Tibial nerve (tissue), 4 donors: ENCODE data around the gene RASAL1. TPM values are rescaled to one million over a fixed set of nuclear protein-coding genes. Genes with fewer than 3 reads are reported as not detected.

ENCODE experiments used
- DNase-seq, 2 donors: peaks; one replicate each; pipeline ENCODE4 v3.0.0-alpha.2; 2019; ENCODE audit warnings: low spot score in 2 of 2
- H3K27ac ChIP-seq, 4 donors: fragments of 200-600 bp; sonication (generic) in 3 of 4; one replicate each; pipeline ENCODE4 v1.5.1; 2017 to 2019; ENCODE audit warnings: mild to moderate bottlenecking in 1 of 4
- H3K27me3 ChIP-seq, 2 donors: fragments of 200-600 bp; sonication (generic) in 1 of 2; one replicate each; pipeline versions ENCODE4 v1.5.1 to v1.6.0; 2017 to 2019
- H3K36me3 ChIP-seq, 3 donors: fragments of 200-600 bp; sonication (generic); one replicate each; pipeline ENCODE4 v1.5.1; 2018 to 2019
- H3K4me1 ChIP-seq, 4 donors: fragments of 200-600 bp; sonication (generic) in 3 of 4; one replicate each; pipeline ENCODE4 v1.5.1; 2017 to 2019
- H3K4me3 ChIP-seq, 4 donors: fragments of 200-600 bp; sonication (generic) in 3 of 4; one replicate each; pipeline ENCODE4 v1.5.1; 2017 to 2019; ENCODE audit warnings: mild to moderate bottlenecking in 1 of 4, moderate library complexity in 1 of 4
- H3K9me3 ChIP-seq, 4 donors: fragments of 200-600 bp; sonication (generic) in 3 of 4; one replicate each; pipeline ENCODE4 v1.5.1; 2017 to 2019
- EP300 ChIP-seq, 2 donors: sonication (generic); formaldehyde crosslinking; IDR thresholded peaks; one replicate each; pipeline ENCODE4 v1.6.1; 2017; ENCODE audit warnings: antibody characterized with exemption in 2 of 2, mild to moderate bottlenecking in 1 of 2
- POLR2A ChIP-seq, 2 donors: fragments of 450-650 bp; IDR thresholded peaks; one replicate each; pipeline ENCODE4 v1.6.1; 2017; ENCODE audit warnings: antibody characterized with exemption in 2 of 2, mild to moderate bottlenecking in 2 of 2, moderate library complexity in 2 of 2
- WGBS, 2 donors: methylation state at CpG; one replicate each; pipeline ENCODE4 v1.1.5; 2018; 5-methylcytosine and 5-hydroxymethylcytosine counted together
- total RNA-seq, 4 donors: library from RNA; depleted of rRNA; stranded (reverse); fragments of >200 nt; gene quantifications; one replicate each; pipeline ENCODE4 v1.1.0, GENCODE V29; 2016
- TF ChIP-seq, protein P1 (sequence below), 5 experiments: fragments of 200-600 bp in 3 of 5; fragments of 450-650 bp in 2 of 5; sonication (generic) in 3 of 5; IDR thresholded peaks; one replicate each; pipeline ENCODE4 v1.5.1; 2016 to 2019; ENCODE audit warnings: antibody characterized with exemption in 5 of 5, mild to moderate bottlenecking in 3 of 5, moderate library complexity in 2 of 5

The RASAL1 gene
- total RNA-seq, 4 donors from 2014 or later, result 0.87 to 5.2 (median 3.3) TPM

DNA sequence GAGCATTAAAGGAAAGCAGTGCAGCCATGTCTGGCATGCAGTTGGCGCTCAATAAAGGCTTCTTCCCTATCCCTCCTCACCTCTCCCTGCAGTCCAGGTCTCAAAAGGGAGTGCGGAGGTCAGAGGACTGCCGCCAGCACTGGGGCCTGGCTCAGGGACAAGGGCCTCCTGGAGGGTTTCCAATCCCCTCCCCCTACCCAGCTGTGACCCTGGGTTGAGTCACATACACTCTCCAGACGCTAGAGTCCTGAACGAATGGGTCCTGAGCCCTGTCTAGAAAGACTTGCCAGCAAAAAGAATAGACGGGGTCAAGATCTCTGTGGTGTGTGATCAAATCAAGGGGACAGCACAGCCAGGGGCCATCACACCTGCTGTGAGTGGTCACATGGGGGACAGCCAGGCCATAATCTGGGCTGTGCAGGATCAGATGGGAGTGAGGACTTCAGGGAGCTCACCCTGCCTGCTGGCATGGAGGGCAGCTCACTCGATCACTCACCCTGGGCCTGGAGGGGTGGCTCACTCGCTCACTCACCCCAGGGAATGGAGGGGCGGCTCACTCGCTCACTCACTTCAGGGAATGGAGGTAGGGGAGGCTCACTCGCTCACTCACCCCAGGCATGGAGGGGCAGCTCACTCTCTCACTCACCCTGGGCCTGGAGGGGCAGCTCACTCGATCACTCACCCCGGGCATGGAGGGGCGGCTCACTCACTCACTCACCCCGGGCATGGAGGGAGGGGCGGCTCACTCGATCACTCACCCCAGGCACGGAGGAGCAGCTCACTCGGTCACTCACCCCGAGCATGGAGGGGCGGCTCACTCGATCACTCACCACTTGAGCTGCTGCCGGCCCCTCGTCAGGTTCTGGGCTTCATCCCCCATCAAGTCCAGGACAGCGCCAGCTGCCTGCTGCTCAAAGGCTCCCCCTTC, 26.8 kb upstream of the RASAL1 start:
- no peaks in the 10 kb centered on the region for H3K4me1 ChIP-seq
- no peak for DNase-seq
- WGBS, 2 donors, result 84 to 89% methylated on average over 22 to 25 of the region's 25 CpGs
- H3K36me3 ChIP-seq, result peaks cover 2 to 100% (median 42%) of the 10 kb centered on the region in 3 donors
- no peak overlapping the region for H3K27ac ChIP-seq
- no peak overlapping the region for H3K4me3 ChIP-seq
- no peaks in the 10 kb centered on the region for H3K9me3 ChIP-seq
- TF ChIP-seq EP300 (IDR thresholded peaks at IDR 0.05), result no peak
- TF ChIP-seq, protein P1, sequence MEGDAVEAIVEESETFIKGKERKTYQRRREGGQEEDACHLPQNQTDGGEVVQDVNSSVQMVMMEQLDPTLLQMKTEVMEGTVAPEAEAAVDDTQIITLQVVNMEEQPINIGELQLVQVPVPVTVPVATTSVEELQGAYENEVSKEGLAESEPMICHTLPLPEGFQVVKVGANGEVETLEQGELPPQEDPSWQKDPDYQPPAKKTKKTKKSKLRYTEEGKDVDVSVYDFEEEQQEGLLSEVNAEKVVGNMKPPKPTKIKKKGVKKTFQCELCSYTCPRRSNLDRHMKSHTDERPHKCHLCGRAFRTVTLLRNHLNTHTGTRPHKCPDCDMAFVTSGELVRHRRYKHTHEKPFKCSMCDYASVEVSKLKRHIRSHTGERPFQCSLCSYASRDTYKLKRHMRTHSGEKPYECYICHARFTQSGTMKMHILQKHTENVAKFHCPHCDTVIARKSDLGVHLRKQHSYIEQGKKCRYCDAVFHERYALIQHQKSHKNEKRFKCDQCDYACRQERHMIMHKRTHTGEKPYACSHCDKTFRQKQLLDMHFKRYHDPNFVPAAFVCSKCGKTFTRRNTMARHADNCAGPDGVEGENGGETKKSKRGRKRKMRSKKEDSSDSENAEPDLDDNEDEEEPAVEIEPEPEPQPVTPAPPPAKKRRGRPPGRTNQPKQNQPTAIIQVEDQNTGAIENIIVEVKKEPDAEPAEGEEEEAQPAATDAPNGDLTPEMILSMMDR (IDR thresholded peaks at IDR 0.05), result no peak
- TF ChIP-seq POLR2A (IDR thresholded peaks at IDR 0.05), result no peak
- no peaks in the 10 kb centered on the region for H3K27me3 ChIP-seq

DNA sequence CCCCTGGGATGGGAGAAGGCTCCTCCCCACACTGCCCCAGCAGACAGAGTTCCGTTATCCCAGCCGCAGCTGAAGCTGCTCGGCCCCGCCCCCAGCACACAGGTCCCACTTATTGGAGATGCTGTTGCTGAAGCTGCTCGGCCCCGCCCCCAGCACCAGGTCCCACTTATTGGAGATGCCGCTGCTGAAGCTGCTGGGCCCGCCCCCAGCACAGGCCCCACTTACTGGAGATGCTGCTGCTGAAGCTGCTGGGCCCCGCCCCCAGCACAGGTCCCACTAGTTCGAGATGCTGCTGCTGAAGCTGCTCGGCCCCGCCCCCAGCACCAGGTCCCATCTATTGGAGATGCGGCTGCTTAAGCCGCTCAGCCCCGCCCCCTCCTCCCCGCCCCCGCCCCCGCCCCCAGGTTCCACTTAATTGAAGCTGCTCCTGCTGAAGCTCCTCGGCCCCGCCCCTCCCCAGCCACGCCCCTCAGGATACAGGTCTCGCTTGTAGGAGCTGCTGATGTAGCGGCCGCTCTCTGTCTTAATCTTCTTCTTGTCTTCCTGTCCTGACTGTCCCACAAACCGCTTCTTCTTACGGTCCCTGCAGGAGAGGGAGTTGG, 26.0 kb upstream of the RASAL1 start:
- TF ChIP-seq, protein P1 (IDR thresholded peaks at IDR 0.05), result no peak
- no peak for TF ChIP-seq POLR2A (IDR thresholded peaks at IDR 0.05)
- no peak for TF ChIP-seq EP300 (IDR thresholded peaks at IDR 0.05)
- Histone ChIP-seq H3K27me3 (no peaks in the 10 kb centered on the region), H3K4me1 (no peaks in the 10 kb centered on the region), H3K4me3 (no peak overlapping the region), H3K9me3 (no peaks in the 10 kb centered on the region), H3K27ac (no peak overlapping the region), H3K36me3 (peaks cover 2 to 94% (median 42%) of the 10 kb centered on the region in 3 donors)
- DNase-seq, result no peak
- WGBS, 2 donors, result 63 to 68% methylated on average over 19 to 26 of the region's 26 CpGs

DNA sequence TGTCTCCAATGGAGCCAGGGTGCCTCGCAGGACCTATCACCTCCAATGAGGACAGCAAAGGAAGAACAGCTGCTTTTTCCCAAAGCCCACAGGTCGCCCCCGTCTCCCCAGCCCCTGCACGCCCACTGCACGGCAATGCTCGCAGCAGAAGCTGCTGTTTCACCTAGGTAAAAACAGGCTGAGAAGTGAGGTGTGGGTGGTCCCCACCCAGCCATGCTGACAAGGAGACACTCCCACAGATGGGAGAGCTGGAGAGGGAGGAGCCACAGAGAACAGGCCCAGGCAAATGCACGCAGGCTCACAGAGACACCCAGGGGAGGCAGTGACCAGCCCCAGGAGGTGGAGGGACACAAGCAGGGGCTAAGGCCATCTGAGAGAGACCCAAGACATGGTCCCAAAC, 24.4 kb upstream of the RASAL1 start:
- H3K4me1 ChIP-seq, result peaks cover 0 to 6% (median 0%) of the 10 kb centered on the region in 4 donors
- no peaks in the 10 kb centered on the region for H3K9me3 ChIP-seq
- no peak overlapping the region for H3K27ac ChIP-seq
- H3K36me3 ChIP-seq, result peaks cover 2 to 78% (median 32%) of the 10 kb centered on the region in 3 donors
- no peak overlapping the region for H3K4me3 ChIP-seq
- TF ChIP-seq POLR2A (IDR thresholded peaks at IDR 0.05) (no peak), EP300 (IDR thresholded peaks at IDR 0.05) (no peak)
- TF ChIP-seq, protein P1 (IDR thresholded peaks at IDR 0.05), result no peak
- WGBS, 2 donors, result 92 to 94% methylated on average over 7 of the region's 7 CpGs
- H3K27me3 ChIP-seq, result peaks cover 0 to 5% of the 10 kb centered on the region in 2 donors
- DNase-seq, result no peak

DNA sequence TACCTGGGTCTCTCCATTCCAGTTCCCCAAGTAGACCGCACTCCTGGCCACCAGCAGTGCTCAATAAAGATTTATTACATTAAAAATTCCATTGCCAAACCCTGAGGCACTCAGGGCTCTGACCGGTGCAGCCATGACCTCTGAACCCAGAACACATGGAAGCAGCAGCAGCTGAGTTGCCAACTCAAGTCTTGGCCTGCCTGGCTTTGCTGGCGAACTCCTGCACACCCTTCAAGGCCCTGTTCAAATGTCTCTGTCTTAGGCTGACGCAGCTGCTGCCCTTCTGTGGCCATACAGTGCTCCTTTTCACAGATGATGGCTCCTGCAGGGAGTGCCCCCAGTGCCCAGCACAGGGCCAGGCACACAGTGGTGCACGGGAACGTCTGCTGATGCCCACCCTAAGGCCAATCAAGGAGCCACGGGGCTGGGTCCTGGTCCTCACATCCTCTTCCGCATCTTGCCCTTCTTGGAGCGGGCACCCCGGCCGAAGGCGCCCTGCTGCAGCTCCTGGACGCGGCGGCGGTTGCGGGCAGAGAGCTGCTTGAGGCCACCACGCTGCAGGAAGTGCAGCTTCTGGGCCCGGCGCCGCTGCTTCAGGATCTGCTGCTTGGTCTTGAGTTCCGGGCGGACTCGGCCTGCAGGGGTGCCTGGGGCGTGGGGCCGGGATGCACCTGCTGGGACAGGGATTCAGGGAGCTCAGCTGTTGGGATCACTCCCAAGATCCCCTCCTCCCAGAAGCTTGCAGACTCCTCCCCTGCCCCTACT, 23.1 kb upstream of the RASAL1 start:
- Histone ChIP-seq H3K9me3 (no peaks in the 10 kb centered on the region), H3K4me1 (peaks cover 0 to 17% (median 8%) of the 10 kb centered on the region in 4 donors), H3K36me3 (peaks cover 2 to 65% (median 26%) of the 10 kb centered on the region in 3 donors), H3K27ac (no peak overlapping the region), H3K27me3 (peaks cover 0 to 18% of the 10 kb centered on the region in 2 donors), H3K4me3 (no peak overlapping the region)
- no peak for DNase-seq
- 89 to 92% methylated on average over 11 to 25 of the region's 26 CpGs for WGBS, 2 donors
- TF ChIP-seq, protein P1 (IDR thresholded peaks at IDR 0.05), result no peak
- TF ChIP-seq EP300 (IDR thresholded peaks at IDR 0.05) (no peak), POLR2A (IDR thresholded peaks at IDR 0.05) (no peak)
